GM19025 (cell line): ENCODE results near the gene MAP4K4.
"Not testable (repeated sequence)": the region's sequence is repeated elsewhere in the genome, so short reads cannot be mapped to it uniquely, and the experiment has no call there.

Experiments used
- ATAC-seq: cut with Tn5 transposase; IDR thresholded peaks from one replicate; pipeline ENCODE4 v1.9.1; 2021; ENCODE audit warnings: mild to moderate bottlenecking, low read depth, moderate library complexity; ENCODE audit not compliant: unreplicated experiment

MAP4K4 gene

DNA sequence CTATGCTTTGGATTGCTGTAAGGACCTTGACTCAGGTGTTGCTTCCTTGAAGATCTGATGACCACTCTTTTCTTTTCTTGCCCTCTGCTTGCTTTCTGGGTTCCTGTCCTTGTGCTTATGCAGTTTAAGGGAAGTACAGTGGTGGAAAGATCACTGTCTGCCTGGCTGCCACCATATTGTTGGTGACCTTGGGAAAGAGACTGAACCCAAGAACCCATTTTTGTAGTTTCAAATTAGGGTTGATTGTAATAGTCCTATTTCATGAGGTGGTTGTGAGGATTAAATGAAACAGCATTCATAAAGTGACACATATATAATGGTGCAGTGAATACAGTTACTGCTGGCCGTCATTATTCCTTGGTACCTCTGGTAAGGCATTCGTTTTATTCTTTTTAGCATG is 41.1 kb downstream of the MAP4K4 start:
- no peak for ATAC-seq

DNA sequence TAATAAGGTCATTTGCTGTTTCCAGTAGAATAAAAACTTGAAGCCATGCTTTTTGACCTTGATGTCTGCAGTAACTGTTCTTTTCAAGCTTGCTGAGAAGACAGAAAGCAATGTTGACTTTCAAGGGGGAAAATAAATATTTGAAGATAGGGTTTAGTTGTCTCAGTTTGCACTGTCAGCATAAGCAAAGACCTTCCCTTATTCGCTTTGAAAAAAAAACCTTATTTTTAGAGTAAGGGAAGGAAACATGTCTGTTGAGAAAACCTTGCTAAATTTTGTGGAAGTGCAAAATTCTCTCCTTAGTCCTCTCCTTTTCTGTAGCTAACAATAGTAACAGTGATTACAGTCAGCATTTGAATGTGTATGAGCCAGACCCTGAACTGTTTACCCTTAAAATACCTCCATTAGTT is 43.1 kb downstream of the MAP4K4 start:
- no peak for ATAC-seq

DNA sequence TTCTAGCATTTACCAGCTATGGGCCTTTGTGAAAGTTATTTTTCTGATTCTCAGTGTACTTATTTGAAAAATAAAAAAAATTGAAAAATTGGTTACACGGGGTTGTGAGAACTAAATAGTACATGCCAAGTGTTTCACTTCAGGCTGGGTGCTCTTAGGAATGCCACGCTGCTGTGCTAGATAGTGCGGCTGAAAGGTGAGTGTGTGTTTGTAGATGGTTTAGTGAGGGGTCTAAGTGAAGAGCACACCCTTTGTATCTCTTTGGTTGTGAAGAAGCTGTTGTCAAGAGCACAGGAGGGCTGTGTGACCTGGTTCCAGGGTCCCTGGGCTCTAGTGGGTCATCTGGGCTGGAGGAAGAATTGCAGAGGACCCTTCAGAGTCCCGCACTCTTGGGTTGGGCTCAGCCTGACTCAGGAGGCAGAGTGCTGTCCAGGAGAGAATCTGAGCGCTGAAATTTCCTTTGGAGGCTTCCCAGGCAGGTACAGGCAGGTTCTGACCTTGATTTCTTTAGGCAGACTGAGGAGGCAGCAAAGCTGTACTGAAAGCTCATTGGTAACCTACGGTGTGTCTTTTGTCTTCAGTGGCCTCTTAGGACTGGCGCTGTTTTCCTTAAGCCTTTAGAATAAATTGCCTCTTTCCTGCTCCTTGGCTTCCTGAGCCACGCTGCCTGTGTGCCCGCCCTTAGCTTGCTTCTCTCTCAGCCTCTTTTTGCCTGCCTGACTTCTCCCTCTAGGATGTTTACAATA is 44.4 kb downstream of the MAP4K4 start:
- ATAC-seq: no peak

DNA sequence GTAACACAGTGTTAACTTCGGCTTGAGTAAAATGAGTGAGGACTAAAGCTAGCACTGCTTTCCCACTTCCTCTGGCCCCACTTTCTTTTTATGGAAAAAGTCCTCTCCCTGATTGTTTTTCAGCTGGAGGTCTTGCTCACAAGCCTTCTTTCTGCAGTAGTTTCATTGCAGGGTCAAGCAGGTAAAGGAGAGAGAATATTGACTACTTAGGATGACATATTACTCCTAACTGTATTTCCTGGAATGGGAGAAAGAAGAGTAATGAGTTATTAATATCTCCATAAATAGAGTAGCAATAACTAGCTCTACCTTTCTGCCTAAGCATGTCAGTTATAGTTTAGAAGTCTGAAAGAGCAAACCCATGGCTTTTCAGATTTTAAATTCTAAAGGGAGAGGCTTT is 45.0 kb downstream of the MAP4K4 start:
- ATAC-seq: no peak

DNA sequence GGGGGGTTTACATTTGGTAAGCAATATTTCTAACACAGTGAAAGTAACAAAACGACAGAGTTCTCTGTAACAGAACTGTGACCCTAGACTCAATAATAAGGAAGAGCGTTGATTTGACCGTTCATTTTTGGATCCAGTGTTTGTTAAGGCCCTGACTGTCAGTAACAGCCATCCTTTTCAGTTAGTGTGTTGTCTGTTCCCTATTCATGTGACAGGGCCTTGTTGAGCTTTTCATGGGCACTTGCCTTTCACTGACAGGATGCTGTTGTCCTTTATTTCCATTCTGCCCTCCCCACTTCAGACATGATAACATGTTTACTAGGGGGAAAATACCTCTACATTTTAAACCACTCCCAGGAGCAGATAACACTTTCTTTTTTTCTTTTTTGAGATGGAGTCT is 45.8 kb downstream of the MAP4K4 start:
- no peak for ATAC-seq

DNA sequence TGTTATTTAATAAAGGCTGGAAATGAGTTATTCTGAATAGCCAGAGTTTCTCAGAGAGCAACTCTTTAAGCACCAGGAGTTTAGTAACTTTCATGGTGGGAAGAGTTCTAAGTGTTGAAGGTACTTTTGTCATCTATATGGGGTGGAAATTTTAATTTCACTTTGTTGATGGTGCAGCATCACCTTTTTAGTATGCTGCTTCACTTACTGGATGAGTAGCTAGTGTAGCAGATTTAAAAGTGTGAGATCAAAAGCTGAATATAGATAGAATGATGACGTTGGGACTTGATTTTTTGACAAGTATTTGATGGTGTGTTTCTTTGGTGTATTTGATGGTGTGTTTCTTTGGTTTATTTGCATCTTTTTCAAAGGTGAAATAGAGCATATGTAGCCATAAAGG is 47.3 kb downstream of the MAP4K4 start:
- no peak for ATAC-seq

DNA sequence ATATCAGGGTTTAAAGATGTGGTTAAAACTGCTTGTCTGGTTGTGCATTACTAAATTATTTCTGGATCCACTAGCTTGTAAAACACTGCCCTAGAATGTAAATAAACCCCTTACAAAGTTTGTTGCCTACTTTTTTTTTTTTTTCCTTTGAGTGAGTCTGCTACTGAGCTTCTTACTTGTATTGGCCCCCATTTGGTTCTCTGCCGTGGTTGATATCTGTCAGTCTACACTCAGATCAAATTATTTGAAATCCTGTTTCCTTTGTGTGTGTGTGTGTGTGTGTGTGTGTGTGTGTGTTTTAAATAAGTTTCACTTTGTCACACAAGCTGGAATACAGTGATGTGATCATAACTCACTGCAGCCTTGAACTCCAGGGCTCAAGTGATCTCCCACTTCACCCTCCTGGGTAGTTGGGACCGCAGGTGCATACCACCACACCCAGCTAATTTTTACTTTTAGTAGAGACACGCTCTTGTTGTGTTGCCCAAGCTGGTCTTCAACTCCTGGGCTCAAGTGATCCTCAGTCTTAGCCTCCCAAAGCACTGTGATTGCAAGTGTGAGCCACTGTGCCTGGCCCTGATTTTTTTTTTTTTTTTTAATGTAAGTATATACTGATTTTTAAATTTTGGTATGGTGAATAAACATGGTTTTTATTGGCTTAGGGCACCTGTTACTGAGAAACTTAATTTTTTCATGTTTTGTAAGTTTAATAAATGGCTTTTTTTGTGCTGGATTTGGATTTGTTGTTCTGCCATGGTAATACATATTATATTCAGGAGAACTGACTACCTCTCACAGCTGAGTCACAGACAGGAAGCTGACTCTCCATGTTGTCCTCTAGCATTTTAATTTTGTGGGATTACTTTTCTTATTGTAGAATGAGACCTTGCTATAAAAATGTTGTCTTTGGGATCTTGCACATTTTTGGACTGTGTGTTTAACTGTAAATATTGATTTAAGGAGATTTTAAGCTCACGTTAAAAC is 48.5 kb downstream of the MAP4K4 start:
- no peak for ATAC-seq

DNA sequence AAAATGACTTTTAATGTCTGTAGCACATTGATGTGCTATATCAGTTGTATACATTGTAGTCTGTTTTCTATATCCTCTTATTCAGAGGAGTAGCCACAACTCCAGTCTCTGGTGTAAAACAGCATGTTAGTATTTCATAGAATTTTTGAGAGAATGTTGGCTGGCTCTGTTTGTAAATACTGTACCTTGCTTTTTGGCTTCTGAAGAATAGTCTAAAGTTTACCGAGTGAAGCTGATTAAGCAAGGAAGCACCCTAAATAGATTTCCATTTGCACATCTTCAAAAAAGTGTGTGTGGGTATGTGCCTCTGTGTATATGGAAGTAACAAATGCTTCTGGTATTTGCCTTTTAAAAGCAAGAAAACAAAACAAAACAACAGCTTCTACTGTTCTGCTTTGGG is 50.5 kb downstream of the MAP4K4 start:
- ATAC-seq: no peak

DNA sequence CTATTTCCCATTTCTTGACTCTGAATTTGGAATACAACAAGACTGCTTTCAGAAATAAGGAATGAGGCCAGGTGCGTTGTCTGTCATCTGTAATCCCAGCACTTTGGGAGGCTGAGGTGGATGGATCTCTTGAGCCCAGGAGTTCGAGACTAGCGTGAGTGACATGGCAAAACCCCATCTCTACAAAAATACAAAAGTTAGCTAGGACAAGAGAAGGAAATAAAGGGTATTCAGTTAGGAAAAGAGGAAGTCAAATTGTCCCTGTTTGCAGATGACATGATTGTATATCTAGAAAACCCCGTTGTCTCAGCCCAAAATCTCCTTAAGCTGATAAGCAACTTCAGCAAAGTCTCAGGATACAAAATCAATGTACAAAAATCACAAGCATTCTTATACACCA is 51.0 kb downstream of the MAP4K4 start:
- ATAC-seq: not testable (repeated sequence)

DNA sequence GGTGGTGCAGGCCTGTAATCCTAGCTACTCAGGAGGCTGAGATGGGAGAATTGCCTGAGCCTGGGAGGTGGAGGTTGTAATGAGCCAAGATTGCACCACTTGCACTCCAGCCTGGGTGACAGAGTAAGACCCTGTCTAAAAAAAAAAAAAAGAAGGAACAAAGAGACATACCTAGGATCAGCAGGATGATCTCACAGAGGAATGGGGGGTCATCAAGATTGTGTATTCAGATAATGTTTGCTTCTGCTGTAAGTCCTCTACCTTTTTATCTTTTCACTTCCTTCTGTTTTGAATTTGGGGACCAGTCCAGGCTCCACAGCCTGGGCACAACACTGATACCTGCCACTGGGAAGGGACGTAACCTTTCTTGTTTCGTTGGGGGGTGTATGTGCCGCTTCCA is 53.2 kb downstream of the MAP4K4 start:
- ATAC-seq: no peak

DNA sequence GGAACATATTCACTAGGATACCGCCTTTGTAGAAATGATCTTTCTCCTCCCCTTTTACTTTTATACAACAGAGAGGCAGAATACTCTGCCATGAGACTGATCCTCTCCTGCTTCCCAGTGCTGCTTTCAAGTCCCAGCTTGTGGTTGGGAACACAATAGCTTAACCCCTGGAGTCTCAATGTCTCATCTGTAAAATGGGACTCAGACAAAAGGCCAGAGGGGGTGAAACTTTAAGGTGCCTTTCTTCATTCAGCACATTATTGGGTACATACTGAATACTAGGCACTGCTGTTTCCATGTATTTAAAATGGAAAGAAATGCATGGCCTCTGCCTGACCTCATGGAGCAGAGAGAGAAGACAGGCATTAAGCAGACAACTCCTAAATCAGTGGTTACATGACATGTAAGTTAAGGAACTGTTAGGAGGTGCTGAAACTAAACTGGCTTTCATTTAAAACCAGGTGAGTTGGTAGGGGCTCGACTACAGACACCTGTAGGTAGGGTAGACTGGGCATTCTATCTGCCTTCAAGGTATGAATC is 53.8 kb downstream of the MAP4K4 start:
- ATAC-seq: no peak

DNA sequence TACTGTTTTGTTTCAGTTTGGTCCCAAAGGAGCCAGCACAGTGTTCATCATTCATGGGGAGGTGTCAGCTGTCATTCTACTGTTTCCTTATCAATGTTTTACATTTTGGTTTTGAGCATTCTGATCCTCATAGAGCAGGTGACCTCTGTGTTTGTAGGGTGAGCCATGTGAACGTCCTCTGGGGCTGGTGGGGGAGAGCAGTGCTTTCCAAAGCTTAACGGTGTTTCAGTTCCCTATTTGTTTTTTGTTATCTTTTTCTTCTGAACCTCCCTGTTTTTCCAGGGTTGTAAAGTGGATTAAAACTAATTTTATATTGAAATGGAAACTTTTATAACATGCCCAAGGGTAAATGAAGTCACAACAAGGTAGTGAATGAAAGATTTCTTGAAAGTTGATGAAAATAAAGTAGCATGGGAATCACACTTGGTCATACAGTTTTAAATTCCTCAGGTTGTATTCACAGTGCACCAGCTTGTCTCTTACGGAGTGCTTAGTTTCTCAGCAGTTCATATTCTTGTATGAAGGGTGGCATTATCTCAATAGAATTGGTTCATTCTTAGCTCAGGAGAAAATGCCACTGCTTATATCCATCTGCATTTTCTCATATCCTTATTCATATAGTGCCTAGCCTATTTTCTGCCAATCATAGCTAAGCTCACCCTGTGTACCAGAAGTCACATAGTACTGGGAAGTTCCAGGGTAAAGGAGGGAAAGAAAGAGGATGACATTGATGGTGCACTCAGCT is 54.5 kb downstream of the MAP4K4 start:
- ATAC-seq: peak; percentile 79

DNA sequence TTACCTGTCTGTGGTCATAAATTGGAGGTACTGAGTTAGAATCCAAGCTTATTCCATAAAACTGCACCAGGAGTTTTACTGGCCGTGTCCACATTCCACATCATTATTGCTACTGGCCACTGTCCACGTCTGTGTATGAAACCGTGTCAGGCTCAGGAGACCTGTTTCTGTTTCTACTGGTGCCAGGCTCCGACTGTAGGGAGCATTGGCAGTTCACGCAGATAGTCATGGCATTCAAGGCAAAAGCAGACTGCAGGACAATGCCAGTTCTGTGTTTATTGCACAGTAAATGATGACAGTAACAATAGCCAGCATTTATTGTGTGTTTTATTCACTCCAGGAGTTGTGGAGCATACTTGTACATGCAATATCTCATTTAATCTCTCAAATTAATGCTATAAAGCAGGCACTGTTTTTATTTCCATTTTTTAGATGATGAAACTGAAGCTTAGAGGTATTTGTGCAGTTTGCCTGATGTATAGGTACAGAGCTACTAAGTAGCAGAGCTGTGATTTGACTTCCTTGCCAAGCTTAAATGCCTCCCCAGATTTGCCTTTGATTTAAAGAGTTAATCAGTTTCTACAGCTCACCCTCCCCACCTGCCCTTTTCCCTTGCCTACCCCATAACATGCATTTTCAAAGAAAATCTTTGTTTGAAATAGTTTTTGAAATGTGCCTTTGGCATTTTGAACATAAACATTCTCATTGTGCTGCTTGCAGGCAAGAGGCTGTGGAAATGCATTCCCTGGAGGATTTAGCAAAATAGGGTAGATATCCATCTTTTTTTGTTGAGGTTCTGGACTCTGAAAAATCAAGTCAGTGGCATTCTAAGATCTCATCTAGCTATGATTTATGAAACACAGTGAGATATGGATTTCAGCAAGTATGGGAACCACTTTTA is 55.5 kb downstream of the MAP4K4 start:
- no peak for ATAC-seq

DNA sequence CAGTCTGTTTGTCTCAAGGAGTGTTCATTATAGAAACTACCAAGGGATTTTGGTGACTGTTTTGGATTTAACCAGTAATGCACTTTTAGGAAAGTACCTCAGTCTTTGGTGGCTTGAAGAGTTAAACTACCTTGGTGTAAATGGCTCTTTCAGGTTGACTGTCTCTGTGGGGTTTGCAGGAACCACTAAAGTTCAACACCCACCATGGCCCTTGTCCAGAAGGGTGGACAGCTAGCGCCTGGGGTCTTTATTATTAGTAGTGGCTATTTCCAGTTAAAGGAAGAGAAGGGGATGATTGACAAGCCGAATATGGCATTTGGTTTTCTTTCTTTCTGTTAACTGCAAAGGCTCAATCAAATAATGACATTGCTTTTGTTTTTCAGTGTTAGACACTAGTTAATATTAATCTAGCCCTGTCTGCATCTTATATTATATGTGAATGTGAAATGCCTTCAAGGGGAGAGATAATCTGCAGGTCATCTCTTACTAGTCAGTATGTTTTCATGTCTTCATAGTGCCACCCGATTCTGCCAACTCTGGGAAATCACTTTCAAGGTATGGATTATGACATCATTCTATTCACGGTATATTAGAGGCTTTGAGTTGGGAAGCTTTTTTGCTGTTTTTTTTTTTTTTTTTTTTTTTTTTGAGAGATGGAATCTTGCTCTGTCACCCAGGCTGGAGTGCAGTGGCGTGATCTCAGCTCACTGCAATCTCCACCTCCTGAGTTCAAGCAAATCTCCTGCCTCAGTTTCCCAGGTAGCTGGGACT is 56.4 kb downstream of the MAP4K4 start:
- ATAC-seq: peak; percentile 35

DNA sequence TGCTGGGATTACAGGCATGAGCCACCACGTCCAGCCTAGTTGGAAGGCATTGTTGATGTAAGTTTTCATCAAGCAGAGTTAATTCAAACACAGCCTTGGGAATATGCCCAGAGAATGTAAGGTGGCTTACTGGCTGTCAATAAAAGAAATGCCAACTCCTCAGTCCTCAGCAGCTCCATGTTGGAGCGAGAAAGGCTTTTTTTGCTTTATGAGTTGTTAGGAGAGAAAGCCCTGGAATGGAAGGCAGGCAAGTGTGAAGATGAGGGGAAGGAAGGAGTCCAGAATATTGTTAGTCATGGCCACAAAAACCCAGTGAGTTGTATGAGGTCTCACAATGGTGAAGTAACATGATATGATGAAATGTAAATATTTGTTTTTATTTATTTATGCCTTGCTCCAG is 57.1 kb downstream of the MAP4K4 start:
- no peak for ATAC-seq

DNA sequence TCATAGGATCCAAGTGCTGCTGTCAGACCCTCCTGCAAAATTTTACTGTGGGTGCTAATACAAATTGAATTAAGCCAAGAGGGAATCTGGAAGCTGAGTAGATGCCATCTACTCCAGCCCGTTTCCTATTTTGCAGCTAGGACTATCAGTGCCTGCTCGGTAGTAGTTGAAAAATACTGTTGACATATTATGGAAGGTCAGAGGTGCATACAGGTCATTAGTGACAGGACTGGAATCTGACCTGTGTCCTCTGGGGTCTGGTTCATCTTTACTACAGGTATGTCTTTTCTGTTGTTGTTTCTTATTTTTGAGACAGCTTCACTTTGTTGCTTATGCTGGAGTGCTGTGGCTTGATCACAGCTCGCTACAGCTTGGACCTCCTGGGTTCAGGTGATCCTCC is 58.8 kb downstream of the MAP4K4 start:
- no peak for ATAC-seq

DNA sequence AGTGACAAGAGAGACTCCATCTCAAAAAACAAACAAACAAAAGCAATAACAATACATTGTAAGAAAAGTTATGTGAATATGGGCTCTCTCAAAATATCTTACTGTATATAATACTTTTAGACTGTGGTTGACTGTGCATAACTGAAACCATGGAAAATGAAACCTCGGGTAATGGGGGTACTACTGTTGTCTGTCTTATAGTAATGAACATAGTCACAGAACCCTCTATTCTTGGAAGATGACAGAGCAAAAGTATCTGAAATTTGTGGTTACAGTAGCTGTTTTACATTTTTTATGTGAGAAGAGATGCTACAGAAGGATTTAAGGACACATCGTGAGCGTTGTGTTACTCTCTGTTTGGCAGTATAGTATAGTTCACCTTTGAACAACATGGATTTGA is 60.5 kb downstream of the MAP4K4 start:
- ATAC-seq: no peak

DNA sequence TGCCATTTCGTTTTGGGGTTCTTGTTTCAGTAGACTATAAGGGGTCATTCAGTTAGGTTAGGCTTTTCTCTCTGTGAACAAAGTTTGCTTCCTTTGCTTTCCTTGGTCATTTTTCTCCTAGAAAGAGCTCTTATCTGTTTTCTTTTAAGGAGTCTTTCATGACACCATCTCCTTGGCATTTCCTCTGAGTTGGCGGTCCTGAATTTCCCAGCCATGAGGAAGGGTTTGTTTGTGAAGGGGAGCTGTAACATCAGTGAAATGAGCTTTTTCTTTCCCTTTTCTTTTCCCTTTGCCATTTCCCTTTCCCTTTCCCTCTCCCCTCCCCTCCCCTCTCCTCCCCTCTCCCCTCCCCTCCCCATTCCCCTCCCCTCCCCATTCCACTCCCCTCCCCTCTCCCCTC is 61.7 kb downstream of the MAP4K4 start:
- ATAC-seq: no peak
